GM12892 (cell line): Measurements from ENCODE around the gene RABEP2.

Experiments used
- POLR2AphosphoS5 ChIP-seq: IDR thresholded peaks from 2 replicates; pipeline ENCODE4 v1.6.1; 2011; ENCODE audit warnings: low read depth, low read length, control low read depth
- TAF1 ChIP-seq: IDR thresholded peaks from 2 replicates; pipeline ENCODE4 v1.6.1; 2011; ENCODE audit warnings: low read depth, mild to moderate bottlenecking, control low read depth, low read length, borderline replicate concordance

DNA sequence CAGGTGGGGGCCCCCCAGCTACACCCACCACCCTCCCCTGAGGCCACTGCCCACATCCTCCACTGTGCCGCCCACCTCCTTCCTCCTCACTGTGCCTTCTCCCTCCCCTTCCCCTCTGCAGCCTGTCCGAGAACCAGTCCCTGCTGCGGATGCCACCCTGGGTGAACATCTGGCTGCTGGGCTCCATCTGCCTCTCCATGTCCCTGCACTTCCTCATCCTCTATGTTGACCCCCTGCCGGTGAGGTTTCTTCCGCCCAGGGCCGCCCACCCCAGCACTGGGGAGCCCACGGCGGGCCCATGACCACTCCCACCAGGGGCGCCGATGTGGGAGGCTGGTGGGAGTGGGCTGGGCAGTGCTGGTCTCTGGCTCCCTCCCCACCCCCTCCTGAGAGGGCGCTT, 22.1 kb downstream of the RABEP2 start:
- no peak for TF ChIP-seq TAF1
- TF ChIP-seq POLR2AphosphoS5 = no peak
